SK-N-SH treated with all-trans-retinoic acid at 6 μM for 48 hours (cell line): ENCODE measurements around the gene MAPKAPK5.

Experiments
- ATAC-seq: fragments of 200-7000 bp; cut with Tn5 transposase; 3 replicates; pipeline ENCODE4 v1.9.1; 2020; ENCODE audit warnings: mild to moderate bottlenecking, moderate library complexity
- ARNTL ChIP-seq: fragments of 450-650 bp; formaldehyde crosslinking; IDR thresholded peaks from 2 replicates; pipeline ENCODE4 v1.5.0; 2020; ENCODE audit warnings: low read depth, mild to moderate bottlenecking, moderate library complexity, borderline replicate concordance
- BACH2 ChIP-seq: fragments of 250-450 bp; sonication (Bioruptor Pico); IDR thresholded peaks from 2 replicates; pipeline ENCODE4 v1.9.0; 2021; ENCODE audit warnings: mild to moderate bottlenecking, borderline replicate concordance
- ESRRG ChIP-seq: fragments of 250-450 bp; sonication (Bioruptor Pico); IDR thresholded peaks from 2 replicates; pipeline ENCODE4 v1.6.1; 2021; ENCODE audit warnings: mild to moderate bottlenecking
- GLIS3 ChIP-seq: fragments of 250-450 bp; sonication (Bioruptor Pico); IDR thresholded peaks from 2 replicates; pipeline ENCODE4 v1.5.0; 2020; ENCODE audit warnings: mild to moderate bottlenecking, moderate library complexity
- ISL1 ChIP-seq: fragments of 250-450 bp; sonication (Bioruptor Pico); IDR thresholded peaks from 2 replicates; pipeline ENCODE4 v2.1.2; 2022; ENCODE audit warnings: mild to moderate bottlenecking, moderate library complexity
- OSR1 ChIP-seq: fragments of 250-450 bp; sonication (Bioruptor Pico); IDR thresholded peaks from 2 replicates; pipeline ENCODE4 v1.8.0; 2022; ENCODE audit warnings: moderate library complexity, mild to moderate bottlenecking, inconsistent platforms
- PPARA ChIP-seq: fragments of 250-450 bp; sonication (Bioruptor Pico); IDR thresholded peaks from 2 replicates; pipeline ENCODE4 v1.5.0; 2020; ENCODE audit warnings: mild to moderate bottlenecking, borderline replicate concordance
- RARB ChIP-seq: fragments of 250-450 bp; sonication (Bioruptor Pico); IDR thresholded peaks from 2 replicates; pipeline ENCODE4 v1.8.0; 2021; ENCODE audit warnings: mild to moderate bottlenecking, moderate library complexity
- SNAI2 ChIP-seq: fragments of 250-450 bp; sonication (Bioruptor Pico); IDR thresholded peaks from 2 replicates; pipeline ENCODE4 v1.5.0; 2020; ENCODE audit warnings: mild to moderate bottlenecking, moderate library complexity
- TCF4 ChIP-seq: fragments of 250-450 bp; sonication (Bioruptor Pico); IDR thresholded peaks from 2 replicates; pipeline ENCODE4 v1.8.0; 2021; ENCODE audit warnings: mild to moderate bottlenecking, moderate library complexity, borderline replicate concordance
- TOX ChIP-seq: fragments of 250-450 bp; sonication (Bioruptor Pico); IDR thresholded peaks from 2 replicates; pipeline ENCODE4 v1.8.0; 2021; ENCODE audit warnings: mild to moderate bottlenecking, moderate library complexity, borderline replicate concordance
- ZC3H10 ChIP-seq: fragments of 250-450 bp; sonication (Bioruptor Pico); IDR thresholded peaks from 2 replicates; pipeline ENCODE4 v1.5.1; 2021; ENCODE audit warnings: mild to moderate bottlenecking, moderate library complexity
- ZFP3 ChIP-seq: fragments of 250-450 bp; sonication (Bioruptor Pico); IDR thresholded peaks from 2 replicates; pipeline ENCODE4 v1.5.0; 2020; ENCODE audit warnings: mild to moderate bottlenecking, moderate library complexity
- ZFP30 ChIP-seq: fragments of 450-650 bp; formaldehyde crosslinking; IDR thresholded peaks from 2 replicates; pipeline ENCODE4 v1.5.0; 2022; ENCODE audit warnings: mild to moderate bottlenecking, moderate library complexity
- ZNF70 ChIP-seq: fragments of 450-650 bp; formaldehyde crosslinking; IDR thresholded peaks from 2 replicates; pipeline ENCODE4 v1.5.0; 2020; ENCODE audit warnings: mild to moderate bottlenecking, moderate library complexity
- ZNF8 ChIP-seq: fragments of 450-650 bp; formaldehyde crosslinking; IDR thresholded peaks from 2 replicates; pipeline ENCODE4 v1.5.0; 2020; ENCODE audit warnings: mild to moderate bottlenecking, moderate library complexity
- TF ChIP-seq, protein P1 (sequence below): fragments of 250-450 bp; sonication (Bioruptor Pico); IDR thresholded peaks from 2 replicates; pipeline ENCODE4 v1.8.0; 2021; ENCODE audit warnings: low read depth, mild to moderate bottlenecking, moderate library complexity, borderline replicate concordance
- TF ChIP-seq, protein P2 (sequence below): fragments of 250-450 bp; sonication (Bioruptor Pico); IDR thresholded peaks from 2 replicates; pipeline ENCODE4 v1.8.0; 2020; ENCODE audit warnings: mild to moderate bottlenecking, moderate library complexity, borderline replicate concordance
- TF ChIP-seq, protein P3 (sequence below): fragments of 250-450 bp; sonication (Bioruptor Pico); IDR thresholded peaks from 2 replicates; pipeline ENCODE4 v1.5.0; 2020; ENCODE audit warnings: mild to moderate bottlenecking, moderate library complexity
- TF ChIP-seq, protein P4 (sequence below): fragments of 250-450 bp; sonication (Bioruptor Pico); IDR thresholded peaks from 2 replicates; pipeline ENCODE4 v1.5.1; 2020; ENCODE audit warnings: low read depth, mild to moderate bottlenecking, moderate library complexity
- TF ChIP-seq, protein P5 (sequence below): fragments of 250-450 bp; sonication (Bioruptor Pico); IDR thresholded peaks from 2 replicates; pipeline ENCODE4 v1.5.1; 2021; ENCODE audit warnings: mild to moderate bottlenecking, moderate library complexity

The MAPKAPK5 gene

DNA sequence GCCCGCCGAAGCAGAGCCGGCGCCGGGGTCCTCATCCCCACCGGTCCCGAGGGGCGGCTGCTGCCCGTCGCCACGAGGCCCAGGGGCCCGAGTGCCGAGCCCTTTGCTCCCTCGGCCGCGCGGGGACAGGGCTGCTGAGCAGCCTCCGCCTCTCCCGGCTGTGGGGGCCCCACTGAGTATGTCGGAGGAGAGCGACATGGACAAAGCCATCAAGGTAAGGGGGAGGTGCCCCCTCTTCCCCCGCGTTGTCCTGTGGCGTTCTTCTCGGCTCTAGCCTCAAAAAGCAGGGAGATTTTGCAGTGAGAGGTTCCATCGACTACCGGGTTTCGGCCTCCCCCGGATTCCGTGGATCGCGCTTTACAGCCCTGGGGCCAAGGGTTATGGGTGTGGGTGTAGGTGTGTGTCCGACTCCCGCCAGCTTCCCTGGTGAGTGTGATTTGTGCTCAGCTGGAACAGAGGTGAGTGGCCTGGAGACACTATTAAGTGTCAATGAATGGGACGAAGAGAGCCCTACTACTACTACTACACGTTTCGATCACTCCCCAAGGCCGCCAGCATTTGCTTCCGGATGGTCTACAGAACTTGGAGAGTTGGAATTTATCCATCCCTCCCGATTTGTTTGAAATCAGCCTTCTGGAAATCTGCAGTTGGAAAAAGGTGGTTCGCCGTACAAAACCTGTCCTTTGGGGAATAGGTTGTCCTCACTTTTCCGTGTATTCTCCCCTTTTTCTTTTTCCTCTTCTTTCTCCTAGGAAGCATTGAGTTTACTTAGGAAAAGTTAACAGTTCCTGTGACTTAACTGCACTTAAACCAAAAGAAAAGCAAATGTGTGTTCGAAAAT is 748 bp downstream of the MAPKAPK5 start:
- TF ChIP-seq TOX (CRISPR knock-in tag), result no peak
- TF ChIP-seq, protein P1, sequence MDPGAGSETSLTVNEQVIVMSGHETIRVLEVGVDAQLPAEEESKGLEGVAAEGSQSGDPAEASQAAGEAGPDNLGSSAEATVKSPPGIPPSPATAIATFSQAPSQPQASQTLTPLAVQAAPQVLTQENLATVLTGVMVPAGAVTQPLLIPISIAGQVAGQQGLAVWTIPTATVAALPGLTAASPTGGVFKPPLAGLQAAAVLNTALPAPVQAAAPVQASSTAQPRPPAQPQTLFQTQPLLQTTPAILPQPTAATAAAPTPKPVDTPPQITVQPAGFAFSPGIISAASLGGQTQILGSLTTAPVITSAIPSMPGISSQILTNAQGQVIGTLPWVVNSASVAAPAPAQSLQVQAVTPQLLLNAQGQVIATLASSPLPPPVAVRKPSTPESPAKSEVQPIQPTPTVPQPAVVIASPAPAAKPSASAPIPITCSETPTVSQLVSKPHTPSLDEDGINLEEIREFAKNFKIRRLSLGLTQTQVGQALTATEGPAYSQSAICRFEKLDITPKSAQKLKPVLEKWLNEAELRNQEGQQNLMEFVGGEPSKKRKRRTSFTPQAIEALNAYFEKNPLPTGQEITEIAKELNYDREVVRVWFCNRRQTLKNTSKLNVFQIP (CRISPR knock-in tag), result no peak
- no peak for TF ChIP-seq GLIS3
- TF ChIP-seq ZC3H10, result no peak
- TF ChIP-seq SNAI2 (CRISPR knock-in tag), result no peak
- TF ChIP-seq, protein P2, sequence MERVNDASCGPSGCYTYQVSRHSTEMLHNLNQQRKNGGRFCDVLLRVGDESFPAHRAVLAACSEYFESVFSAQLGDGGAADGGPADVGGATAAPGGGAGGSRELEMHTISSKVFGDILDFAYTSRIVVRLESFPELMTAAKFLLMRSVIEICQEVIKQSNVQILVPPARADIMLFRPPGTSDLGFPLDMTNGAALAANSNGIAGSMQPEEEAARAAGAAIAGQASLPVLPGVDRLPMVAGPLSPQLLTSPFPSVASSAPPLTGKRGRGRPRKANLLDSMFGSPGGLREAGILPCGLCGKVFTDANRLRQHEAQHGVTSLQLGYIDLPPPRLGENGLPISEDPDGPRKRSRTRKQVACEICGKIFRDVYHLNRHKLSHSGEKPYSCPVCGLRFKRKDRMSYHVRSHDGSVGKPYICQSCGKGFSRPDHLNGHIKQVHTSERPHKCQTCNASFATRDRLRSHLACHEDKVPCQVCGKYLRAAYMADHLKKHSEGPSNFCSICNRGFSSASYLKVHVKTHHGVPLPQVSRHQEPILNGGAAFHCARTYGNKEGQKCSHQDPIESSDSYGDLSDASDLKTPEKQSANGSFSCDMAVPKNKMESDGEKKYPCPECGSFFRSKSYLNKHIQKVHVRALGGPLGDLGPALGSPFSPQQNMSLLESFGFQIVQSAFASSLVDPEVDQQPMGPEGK (CRISPR knock-in tag), result no peak
- TF ChIP-seq RARB (CRISPR knock-in tag), result no peak
- no peak for TF ChIP-seq ZFP3 (CRISPR knock-in tag)
- TF ChIP-seq ZFP30, result no peak
- no peak for TF ChIP-seq ARNTL
- no peak for TF ChIP-seq ZNF70 (CRISPR knock-in tag)
- TF ChIP-seq ISL1, result no peak
- no peak for TF ChIP-seq ESRRG (CRISPR knock-in tag)
- TF ChIP-seq, protein P3, sequence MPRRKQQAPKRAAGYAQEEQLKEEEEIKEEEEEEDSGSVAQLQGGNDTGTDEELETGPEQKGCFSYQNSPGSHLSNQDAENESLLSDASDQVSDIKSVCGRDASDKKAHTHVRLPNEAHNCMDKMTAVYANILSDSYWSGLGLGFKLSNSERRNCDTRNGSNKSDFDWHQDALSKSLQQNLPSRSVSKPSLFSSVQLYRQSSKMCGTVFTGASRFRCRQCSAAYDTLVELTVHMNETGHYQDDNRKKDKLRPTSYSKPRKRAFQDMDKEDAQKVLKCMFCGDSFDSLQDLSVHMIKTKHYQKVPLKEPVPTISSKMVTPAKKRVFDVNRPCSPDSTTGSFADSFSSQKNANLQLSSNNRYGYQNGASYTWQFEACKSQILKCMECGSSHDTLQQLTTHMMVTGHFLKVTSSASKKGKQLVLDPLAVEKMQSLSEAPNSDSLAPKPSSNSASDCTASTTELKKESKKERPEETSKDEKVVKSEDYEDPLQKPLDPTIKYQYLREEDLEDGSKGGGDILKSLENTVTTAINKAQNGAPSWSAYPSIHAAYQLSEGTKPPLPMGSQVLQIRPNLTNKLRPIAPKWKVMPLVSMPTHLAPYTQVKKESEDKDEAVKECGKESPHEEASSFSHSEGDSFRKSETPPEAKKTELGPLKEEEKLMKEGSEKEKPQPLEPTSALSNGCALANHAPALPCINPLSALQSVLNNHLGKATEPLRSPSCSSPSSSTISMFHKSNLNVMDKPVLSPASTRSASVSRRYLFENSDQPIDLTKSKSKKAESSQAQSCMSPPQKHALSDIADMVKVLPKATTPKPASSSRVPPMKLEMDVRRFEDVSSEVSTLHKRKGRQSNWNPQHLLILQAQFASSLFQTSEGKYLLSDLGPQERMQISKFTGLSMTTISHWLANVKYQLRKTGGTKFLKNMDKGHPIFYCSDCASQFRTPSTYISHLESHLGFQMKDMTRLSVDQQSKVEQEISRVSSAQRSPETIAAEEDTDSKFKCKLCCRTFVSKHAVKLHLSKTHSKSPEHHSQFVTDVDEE (CRISPR knock-in tag), result no peak
- TF ChIP-seq, protein P4, sequence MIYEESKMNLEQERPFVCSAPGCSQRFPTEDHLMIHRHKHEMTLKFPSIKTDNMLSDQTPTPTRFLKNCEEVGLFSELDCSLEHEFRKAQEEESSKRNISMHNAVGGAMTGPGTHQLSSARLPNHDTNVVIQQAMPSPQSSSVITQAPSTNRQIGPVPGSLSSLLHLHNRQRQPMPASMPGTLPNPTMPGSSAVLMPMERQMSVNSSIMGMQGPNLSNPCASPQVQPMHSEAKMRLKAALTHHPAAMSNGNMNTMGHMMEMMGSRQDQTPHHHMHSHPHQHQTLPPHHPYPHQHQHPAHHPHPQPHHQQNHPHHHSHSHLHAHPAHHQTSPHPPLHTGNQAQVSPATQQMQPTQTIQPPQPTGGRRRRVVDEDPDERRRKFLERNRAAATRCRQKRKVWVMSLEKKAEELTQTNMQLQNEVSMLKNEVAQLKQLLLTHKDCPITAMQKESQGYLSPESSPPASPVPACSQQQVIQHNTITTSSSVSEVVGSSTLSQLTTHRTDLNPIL (CRISPR knock-in tag), result no peak
- TF ChIP-seq, protein P5, sequence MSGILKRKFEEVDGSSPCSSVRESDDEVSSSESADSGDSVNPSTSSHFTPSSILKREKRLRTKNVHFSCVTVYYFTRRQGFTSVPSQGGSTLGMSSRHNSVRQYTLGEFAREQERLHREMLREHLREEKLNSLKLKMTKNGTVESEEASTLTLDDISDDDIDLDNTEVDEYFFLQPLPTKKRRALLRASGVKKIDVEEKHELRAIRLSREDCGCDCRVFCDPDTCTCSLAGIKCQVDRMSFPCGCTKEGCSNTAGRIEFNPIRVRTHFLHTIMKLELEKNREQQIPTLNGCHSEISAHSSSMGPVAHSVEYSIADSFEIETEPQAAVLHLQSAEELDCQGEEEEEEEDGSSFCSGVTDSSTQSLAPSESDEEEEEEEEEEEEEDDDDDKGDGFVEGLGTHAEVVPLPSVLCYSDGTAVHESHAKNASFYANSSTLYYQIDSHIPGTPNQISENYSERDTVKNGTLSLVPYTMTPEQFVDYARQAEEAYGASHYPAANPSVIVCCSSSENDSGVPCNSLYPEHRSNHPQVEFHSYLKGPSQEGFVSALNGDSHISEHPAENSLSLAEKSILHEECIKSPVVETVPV (CRISPR knock-in tag), result no peak
- TF ChIP-seq PPARA, result no peak
- no peak for TF ChIP-seq ZNF8
- no peak for TF ChIP-seq TCF4 (CRISPR knock-in tag)
- ATAC-seq, result peak; percentile 6; the same call in 2 of the 3 replicates

DNA sequence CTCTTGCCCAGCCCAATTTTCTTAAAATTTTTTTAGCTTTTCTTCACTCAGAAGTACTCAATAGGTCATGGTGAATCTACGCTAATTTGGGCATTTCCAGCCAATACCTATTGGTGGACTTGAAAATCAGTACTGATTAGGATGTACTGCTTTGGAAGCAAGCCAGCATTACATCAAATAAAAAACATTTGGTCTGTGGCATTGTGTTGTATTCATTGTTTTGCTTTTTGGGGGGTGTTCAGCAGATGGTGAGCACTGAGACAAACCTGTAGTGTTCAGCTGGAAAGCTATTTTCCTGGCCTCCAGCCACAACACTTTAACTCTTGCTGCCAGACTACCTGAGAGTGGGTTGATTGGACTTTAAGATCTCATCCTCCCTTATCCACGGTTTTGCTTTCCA is 4.0 kb downstream of the MAPKAPK5 start:
- ATAC-seq, result no peak
- TF ChIP-seq, protein P5 (CRISPR knock-in tag), result no peak
- TF ChIP-seq ZNF70 (CRISPR knock-in tag), result no peak
- no peak for TF ChIP-seq PPARA

DNA sequence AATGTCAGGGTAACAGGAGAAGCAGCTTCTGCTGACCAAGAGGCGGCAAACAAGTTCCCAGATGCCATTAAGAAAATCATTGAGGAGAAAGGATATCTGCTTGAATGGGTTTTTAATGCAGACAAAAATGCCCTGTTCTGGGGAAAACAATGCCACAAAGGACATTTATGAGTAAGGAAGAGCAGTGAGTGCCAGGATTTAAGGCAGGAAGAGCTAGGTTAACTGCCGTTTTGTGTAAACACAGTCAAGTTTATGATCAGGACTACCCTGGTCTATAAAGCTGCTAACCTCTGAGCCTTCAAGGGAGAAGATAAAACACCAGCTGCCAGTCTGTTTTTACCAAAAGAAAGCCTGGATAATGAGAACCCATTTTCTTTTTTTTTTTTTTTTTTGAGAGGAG is 8.5 kb downstream of the MAPKAPK5 start:
- no peak for ATAC-seq
- TF ChIP-seq BACH2 (CRISPR knock-in tag) (no peak), ZNF70 (CRISPR knock-in tag) (no peak), ZFP30 (no peak), ZFP3 (CRISPR knock-in tag) (no peak), ZNF8 (no peak), TOX (CRISPR knock-in tag) (no peak), OSR1 (CRISPR knock-in tag) (no peak)
- TF ChIP-seq, protein P5 (CRISPR knock-in tag), result no peak
- TF ChIP-seq, protein P1 (CRISPR knock-in tag), result no peak
- TF ChIP-seq, protein P2 (CRISPR knock-in tag), result no peak
